22Rv1 (cell line): ENCODE results near the gene ADH4.
A peak's percentile ranks its signal among the peaks of the same experiment; 100 is the strongest.
"Not testable (repeated sequence)": the region's sequence is repeated elsewhere in the genome, so short reads cannot be mapped to it uniquely, and the experiment has no call there.

Experiments
- H3K27ac ChIP-seq: fragments of 450-650 bp; 2 replicates; pipeline ENCODE4 v1.5.1; 2017
- CTCF ChIP-seq: fragments of 450-650 bp; IDR thresholded peaks from 2 replicates; pipeline ENCODE4 v1.5.1; 2017; ENCODE audit warnings: mild to moderate bottlenecking
- ZFX ChIP-seq: fragments of 450-650 bp; IDR thresholded peaks from 2 replicates; pipeline ENCODE4 v1.6.1; 2017; ENCODE audit warnings: antibody characterized with exemption, borderline replicate concordance

ADH4 gene

GRCh38 chr4:99090481-99091215 is 53.4 kb downstream of the ADH4 start:
- no peak for TF ChIP-seq ZFX
- TF ChIP-seq CTCF = no peak
- H3K27ac ChIP-seq = no peak overlapping the region

- no peak for TF ChIP-seq CTCF
- TF ChIP-seq ZFX = no peak
- peak within 1 kb of the TSS; percentile 83 for H3K27ac ChIP-seq
Measured at GRCh38 chr4:99088481-99089365, 55.4 kb downstream of the ADH4 start, which contains the start of gene ADH5. Gene ADH5, minus strand, starts transcription at chr4:99088788. Its CDS starts 88 bp downstream, at chr4:99088700.

- TF ChIP-seq ZFX = no peak
- TF ChIP-seq CTCF = no peak
- H3K27ac ChIP-seq = peak overlapping the region; percentile 83
Measured at GRCh38 chr4:99088023-99088449, 56.1 kb downstream of the ADH4 start.

- TF ChIP-seq ZFX = no peak
- TF ChIP-seq CTCF = no peak
- no peak overlapping the region for H3K27ac ChIP-seq
Measured at GRCh38 chr4:99084595-99084994, 59.5 kb downstream of the ADH4 start.

- TF ChIP-seq ZFX (no peak), CTCF (no peak)
- no peak overlapping the region for H3K27ac ChIP-seq
Measured at GRCh38 chr4:99082192-99082591, 61.9 kb downstream of the ADH4 start.

- H3K27ac ChIP-seq = not testable (repeated sequence)
Measured at GRCh38 chr4:99080869-99081268, 63.2 kb downstream of the ADH4 start.

- H3K27ac ChIP-seq = no peak overlapping the region
Measured at GRCh38 chr4:99079625-99080295, 64.3 kb downstream of the ADH4 start.

More at GRCh38 chr4:99079625-99080295, 64.3 kb downstream of the ADH4 start:
- TF ChIP-seq CTCF (no peak), ZFX (no peak)
